Peyer's patch (tissue), 4 donors: ENCODE results near the gene CCNG1. TPM values are rescaled to one million over a fixed set of nuclear protein-coding genes. Genes with fewer than 3 reads are reported as not detected.

Experiments
- DNase-seq, 3 donors: peaks; one replicate each; pipeline ENCODE4 v3.0.0-alpha.2; 2017 to 2019
- H3K27ac ChIP-seq, 4 donors: fragments of 200-600 bp; sonication (generic); one replicate each; pipeline ENCODE4 v1.5.1; 2016 to 2019
- H3K27me3 ChIP-seq, 2 donors: fragments of 200-600 bp; sonication (generic); one replicate each; pipeline ENCODE4 v1.5.1; 2019
- H3K36me3 ChIP-seq, 3 donors: fragments of 200-600 bp; sonication (generic); one replicate each; pipeline ENCODE4 v1.5.1; 2016 to 2019
- H3K4me1 ChIP-seq, 4 donors: fragments of 200-600 bp; sonication (generic); one replicate each; pipeline ENCODE4 v1.5.1; 2016 to 2019
- H3K4me3 ChIP-seq, 4 donors: fragments of 200-600 bp; sonication (generic); 1 replicate in 3 of 4; 2 replicates in 1 of 4; pipeline ENCODE4 v1.5.1; 2016 to 2019; ENCODE audit warnings: mild to moderate bottlenecking in 1 of 4
- H3K9me3 ChIP-seq, 4 donors: fragments of 200-600 bp; sonication (generic); one replicate each; pipeline ENCODE4 v1.5.1; 2016 to 2019; ENCODE audit warnings: mild to moderate bottlenecking in 1 of 4
- POLR2A ChIP-seq, 2 donors: fragments of 450-650 bp; IDR thresholded peaks; one replicate each; pipeline ENCODE4 v1.5.1; 2017; ENCODE audit warnings: antibody characterized with exemption in 2 of 2, mild to moderate bottlenecking in 2 of 2, moderate library complexity in 2 of 2
- small RNA-seq, 2 donors: library from RNA; depleted of rRNA; stranded (forward); fragments of <200 nt; gene quantifications; one replicate each; pipeline ENCODE3, GENCODE V24; 2016
- total RNA-seq, 4 donors: library from RNA; depleted of rRNA; stranded (reverse); fragments of >200 nt; gene quantifications; one replicate each; pipeline ENCODE4 v1.1.0, GENCODE V29; 2016
- TF ChIP-seq, protein P1 (sequence below), 6 experiments: fragments of 450-650 bp in 4 of 6; fragments of 200-600 bp in 2 of 6; sonication (generic) in 1 of 6; IDR thresholded peaks; one replicate each; pipeline ENCODE4 v1.5.1; 2017 to 2019; ENCODE audit warnings: antibody characterized with exemption in 6 of 6, mild to moderate bottlenecking in 3 of 6, moderate library complexity in 1 of 6

Gene CCNG1
- total RNA-seq, 4 donors from 2014 or later = 213 to 306 (median 246) TPM

DNA sequence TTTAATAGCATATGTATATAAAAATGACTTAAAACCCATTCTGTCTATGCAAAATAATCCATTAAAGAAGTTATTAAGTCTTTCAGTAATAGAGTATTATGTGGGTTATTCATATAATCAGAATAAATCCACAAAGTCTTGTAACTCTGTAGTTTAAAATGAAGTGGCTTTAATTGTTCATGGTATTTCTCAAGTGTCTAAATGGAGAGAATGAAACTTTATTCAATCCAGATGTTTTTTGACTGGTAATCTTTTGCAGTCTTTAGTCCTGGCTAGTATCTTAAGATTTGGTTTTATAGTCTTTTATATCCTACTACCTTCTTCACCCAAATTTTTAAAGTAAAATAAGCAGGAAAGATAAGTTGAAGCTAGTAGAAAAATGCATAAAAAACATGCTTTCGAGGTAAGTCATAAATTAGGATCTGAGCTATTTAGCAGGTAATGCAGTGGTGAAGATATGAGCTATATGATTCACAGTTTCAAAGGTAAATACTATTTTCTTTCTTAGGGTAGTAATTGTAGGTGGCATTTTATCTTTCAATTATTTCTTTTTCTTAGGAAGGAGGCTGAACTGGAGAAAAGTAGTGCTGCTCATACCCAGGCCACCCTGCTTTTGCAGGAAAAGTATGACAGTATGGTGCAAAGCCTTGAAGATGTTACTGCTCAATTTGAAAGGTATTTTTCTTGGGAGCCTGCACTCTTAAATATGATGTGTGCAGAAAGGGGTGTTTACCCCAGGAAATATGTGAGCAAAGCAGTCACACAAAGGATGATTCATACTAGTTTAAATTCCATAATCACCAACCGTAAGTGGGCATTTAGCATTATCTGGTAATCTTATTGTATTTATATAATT lies 41.0 kb downstream of the CCNG1 start:
- no peak for DNase-seq
- TF ChIP-seq POLR2A (IDR thresholded peaks at IDR 0.05) = no peak
- TF ChIP-seq, protein P1, sequence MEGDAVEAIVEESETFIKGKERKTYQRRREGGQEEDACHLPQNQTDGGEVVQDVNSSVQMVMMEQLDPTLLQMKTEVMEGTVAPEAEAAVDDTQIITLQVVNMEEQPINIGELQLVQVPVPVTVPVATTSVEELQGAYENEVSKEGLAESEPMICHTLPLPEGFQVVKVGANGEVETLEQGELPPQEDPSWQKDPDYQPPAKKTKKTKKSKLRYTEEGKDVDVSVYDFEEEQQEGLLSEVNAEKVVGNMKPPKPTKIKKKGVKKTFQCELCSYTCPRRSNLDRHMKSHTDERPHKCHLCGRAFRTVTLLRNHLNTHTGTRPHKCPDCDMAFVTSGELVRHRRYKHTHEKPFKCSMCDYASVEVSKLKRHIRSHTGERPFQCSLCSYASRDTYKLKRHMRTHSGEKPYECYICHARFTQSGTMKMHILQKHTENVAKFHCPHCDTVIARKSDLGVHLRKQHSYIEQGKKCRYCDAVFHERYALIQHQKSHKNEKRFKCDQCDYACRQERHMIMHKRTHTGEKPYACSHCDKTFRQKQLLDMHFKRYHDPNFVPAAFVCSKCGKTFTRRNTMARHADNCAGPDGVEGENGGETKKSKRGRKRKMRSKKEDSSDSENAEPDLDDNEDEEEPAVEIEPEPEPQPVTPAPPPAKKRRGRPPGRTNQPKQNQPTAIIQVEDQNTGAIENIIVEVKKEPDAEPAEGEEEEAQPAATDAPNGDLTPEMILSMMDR (IDR thresholded peaks at IDR 0.05) = no peak
- no peak overlapping the region for H3K4me3 ChIP-seq
- H3K36me3 ChIP-seq = no peaks in the 10 kb centered on the region
- no peak overlapping the region for H3K27ac ChIP-seq
- no peaks in the 10 kb centered on the region for H3K27me3 ChIP-seq
- H3K4me1 ChIP-seq = no peaks in the 10 kb centered on the region
- H3K9me3 ChIP-seq = no peaks in the 10 kb centered on the region

DNA sequence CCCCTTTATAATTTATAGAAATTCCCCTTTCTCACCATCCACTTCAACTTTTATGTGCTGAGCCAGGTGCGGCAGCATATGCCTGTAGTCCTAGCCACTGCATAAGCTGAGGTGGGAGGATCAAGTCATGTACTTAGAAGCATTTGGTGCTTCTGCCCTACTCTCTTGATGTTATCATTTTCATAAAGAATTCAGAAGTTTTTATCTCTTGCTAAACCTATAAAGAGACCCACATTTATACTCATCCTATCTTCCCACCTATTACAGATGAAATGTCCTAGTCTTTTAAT lies 41.5 kb downstream of the CCNG1 start:
- no peaks in the 10 kb centered on the region for H3K36me3 ChIP-seq
- DNase-seq = no peak
- no peaks in the 10 kb centered on the region for H3K27me3 ChIP-seq
- no peak overlapping the region for H3K4me3 ChIP-seq
- TF ChIP-seq POLR2A (IDR thresholded peaks at IDR 0.05) = no peak
- TF ChIP-seq, protein P1 (IDR thresholded peaks at IDR 0.05) = no peak
- no peaks in the 10 kb centered on the region for H3K4me1 ChIP-seq
- H3K9me3 ChIP-seq = no peaks in the 10 kb centered on the region
- no peak overlapping the region for H3K27ac ChIP-seq

DNA sequence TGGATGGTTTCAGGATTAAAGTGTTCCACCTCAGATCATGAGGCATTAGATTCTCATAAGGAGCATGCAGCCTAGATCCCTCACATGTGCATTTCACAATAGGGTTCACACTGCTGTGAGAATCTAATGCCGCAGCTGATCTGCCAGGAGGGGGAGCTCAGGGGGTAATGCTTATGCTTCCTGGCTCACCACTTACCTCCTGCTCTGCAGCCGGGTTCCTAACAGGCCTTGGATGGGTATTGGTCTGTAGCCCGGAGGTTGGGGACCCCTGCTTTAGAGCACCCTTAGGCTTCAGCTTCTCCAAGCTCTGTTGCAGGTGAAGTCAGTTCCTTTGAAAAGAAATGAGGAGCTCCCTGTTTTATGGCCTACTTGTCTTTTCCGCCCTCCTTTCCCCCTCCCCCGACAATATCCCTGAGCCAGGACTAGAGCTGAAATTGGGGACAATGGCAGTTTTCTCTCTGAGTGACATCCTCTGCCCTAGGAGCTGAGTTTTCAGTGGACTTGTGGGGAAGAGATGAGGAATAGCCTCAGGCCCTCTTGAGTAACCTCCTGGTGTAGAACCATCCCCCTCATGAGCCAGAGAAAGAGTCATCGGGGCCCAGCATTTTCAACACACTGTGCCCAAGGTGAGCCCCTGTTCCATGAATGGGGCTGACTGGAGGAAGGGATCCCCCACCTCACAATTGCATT lies 51.8 kb downstream of the CCNG1 start:
- no peak for TF ChIP-seq POLR2A (IDR thresholded peaks at IDR 0.05)
- TF ChIP-seq, protein P1 (IDR thresholded peaks at IDR 0.05) = no peak
- H3K36me3 ChIP-seq = no peaks in the 10 kb centered on the region
- H3K4me1 ChIP-seq = no peaks in the 10 kb centered on the region
- H3K9me3 ChIP-seq = no peaks in the 10 kb centered on the region
- H3K4me3 ChIP-seq = no peak overlapping the region
- H3K27me3 ChIP-seq = no peaks in the 10 kb centered on the region
- no peak for DNase-seq
- no peak overlapping the region for H3K27ac ChIP-seq

DNA sequence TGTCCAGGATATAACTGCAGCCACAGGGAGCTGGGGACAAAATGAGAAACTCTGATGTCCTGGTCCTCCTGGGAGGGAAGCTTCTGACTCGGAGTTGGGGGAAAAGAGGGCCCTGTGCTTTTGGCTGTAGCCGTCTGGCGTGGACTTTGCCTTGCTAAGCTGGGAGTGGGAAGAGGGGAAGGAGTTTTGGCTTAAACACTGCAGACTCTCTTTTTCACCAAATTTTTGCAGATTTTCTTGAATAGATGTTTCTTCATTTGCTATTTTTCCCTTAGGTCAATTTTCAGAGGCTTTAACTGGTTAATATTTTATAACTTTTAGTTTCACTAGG lies 52.3 kb downstream of the CCNG1 start:
- TF ChIP-seq, protein P1 (IDR thresholded peaks at IDR 0.05) = no peak
- no peak for TF ChIP-seq POLR2A (IDR thresholded peaks at IDR 0.05)
- Histone ChIP-seq H3K9me3 (no peaks in the 10 kb centered on the region), H3K4me3 (no peak overlapping the region), H3K27me3 (no peaks in the 10 kb centered on the region), H3K27ac (no peak overlapping the region), H3K36me3 (no peaks in the 10 kb centered on the region), H3K4me1 (no peaks in the 10 kb centered on the region)
- no peak for DNase-seq

Small RNAs within 50 kb of the gene (small RNA-seq; reads per million reads assigned to genes)
- gene AC008723.1 = 0 to 0.19 reads per million in 2 donors

Other genes with a start within 250 kb of the CCNG1 start
- 1 to 10 TPM; 2.5 to 4.7 (median 3.4) TPM for gene NUDCD2, start 22.5 kb downstream of the CCNG1 start, total RNA-seq
- gene HMMR, start 23.0 kb downstream of the CCNG1 start, total RNA-seq = 1 to 10 TPM; 1.1 to 3.3 (median 1.9) TPM
- 10 to 100 TPM; 34.6 to 65.3 (median 51.1) TPM for gene MAT2B, start 68.0 kb downstream of the CCNG1 start, total RNA-seq